Glutamatergic neuron (in vitro differentiated cells): ENCODE measurements around the gene CDC42BPB. TPM values are rescaled to one million over a fixed set of nuclear protein-coding genes. Genes with fewer than 3 reads are reported as not detected.

Experiments
- DNase-seq: peaks from one replicate; pipeline ENCODE4 v3.0.0; 2022
- H3K27ac Mint-ChIP-seq: one replicate; pipeline ENCODE4 v1.8.0; 2020; ENCODE audit warnings: mild to moderate bottlenecking, mixed read lengths, inconsistent platforms; ENCODE audit not compliant: unreplicated experiment
- H3K27me3 Mint-ChIP-seq: one replicate; pipeline ENCODE4 v1.8.0; 2020; ENCODE audit warnings: mild to moderate bottlenecking, moderate library complexity, mixed read lengths, inconsistent platforms; ENCODE audit not compliant: unreplicated experiment
- H3K36me3 Mint-ChIP-seq: one replicate; pipeline ENCODE4 v1.8.0; 2020; ENCODE audit warnings: mild to moderate bottlenecking, mixed read lengths, inconsistent platforms; ENCODE audit not compliant: unreplicated experiment
- H3K4me1 Mint-ChIP-seq: one replicate; pipeline ENCODE4 v1.8.0; 2020; ENCODE audit warnings: mild to moderate bottlenecking, low read depth, mixed read lengths, inconsistent platforms; ENCODE audit not compliant: unreplicated experiment
- H3K4me3 Mint-ChIP-seq: one replicate; pipeline ENCODE4 v1.8.0; 2020; ENCODE audit warnings: mild to moderate bottlenecking, mixed read lengths, inconsistent platforms; ENCODE audit not compliant: unreplicated experiment
- H3K9me3 Mint-ChIP-seq: one replicate; pipeline ENCODE4 v1.8.0; 2020; ENCODE audit warnings: mild to moderate bottlenecking, moderate library complexity, mixed read lengths, inconsistent platforms; ENCODE audit not compliant: unreplicated experiment
- total RNA-seq: library from RNA; stranded (reverse); fragmentation: NEBNext Ultra II Directional; extraction: Animal tissue kit (Norgen Biotek cat#: 25700); gene quantifications from one replicate; pipeline ENCODE4 v1.2.1, GENCODE V29; 2021; ENCODE audit not compliant: unreplicated experiment
- TF ChIP-seq, protein P1 (sequence below): fragments of 200-600 bp; sonication (generic); IDR thresholded peaks from one replicate; pipeline ENCODE4 v1.5.0; 2021; ENCODE audit not compliant: partially characterized antibody, unreplicated experiment

Gene CDC42BPB
- total RNA-seq, 1 donor from 2014 or later, result 125 TPM

DNA sequence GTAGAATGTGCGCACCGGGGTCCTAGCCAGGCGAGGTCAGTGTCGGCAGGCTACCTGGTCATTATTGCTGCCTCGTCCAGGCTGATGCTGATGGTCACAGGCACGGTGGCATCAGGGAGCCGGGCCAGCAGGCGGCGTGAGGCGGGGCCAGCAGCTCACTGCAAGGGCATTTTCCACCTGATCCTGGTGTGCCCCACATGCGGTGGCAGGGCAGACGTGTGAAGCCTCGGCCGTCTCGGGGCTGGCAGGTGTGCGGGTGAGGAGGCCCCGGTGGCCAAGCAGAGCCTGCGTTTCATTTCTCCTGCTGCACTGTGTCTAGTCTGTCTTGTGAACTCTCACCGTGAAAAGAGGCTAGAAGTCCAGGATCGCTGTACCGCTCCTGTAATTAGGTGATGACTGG lies 146.9 kb downstream of the CDC42BPB start:
- Mint-ChIP-seq H3K36me3 (peaks cover 15% of the 10 kb centered on the region), H3K27ac (no peak overlapping the region), H3K9me3 (no peaks in the 10 kb centered on the region), H3K27me3 (peaks cover 5% of the 10 kb centered on the region), H3K4me3 (no peak overlapping the region), H3K4me1 (peaks cover 14% of the 10 kb centered on the region)
- TF ChIP-seq, protein P1, sequence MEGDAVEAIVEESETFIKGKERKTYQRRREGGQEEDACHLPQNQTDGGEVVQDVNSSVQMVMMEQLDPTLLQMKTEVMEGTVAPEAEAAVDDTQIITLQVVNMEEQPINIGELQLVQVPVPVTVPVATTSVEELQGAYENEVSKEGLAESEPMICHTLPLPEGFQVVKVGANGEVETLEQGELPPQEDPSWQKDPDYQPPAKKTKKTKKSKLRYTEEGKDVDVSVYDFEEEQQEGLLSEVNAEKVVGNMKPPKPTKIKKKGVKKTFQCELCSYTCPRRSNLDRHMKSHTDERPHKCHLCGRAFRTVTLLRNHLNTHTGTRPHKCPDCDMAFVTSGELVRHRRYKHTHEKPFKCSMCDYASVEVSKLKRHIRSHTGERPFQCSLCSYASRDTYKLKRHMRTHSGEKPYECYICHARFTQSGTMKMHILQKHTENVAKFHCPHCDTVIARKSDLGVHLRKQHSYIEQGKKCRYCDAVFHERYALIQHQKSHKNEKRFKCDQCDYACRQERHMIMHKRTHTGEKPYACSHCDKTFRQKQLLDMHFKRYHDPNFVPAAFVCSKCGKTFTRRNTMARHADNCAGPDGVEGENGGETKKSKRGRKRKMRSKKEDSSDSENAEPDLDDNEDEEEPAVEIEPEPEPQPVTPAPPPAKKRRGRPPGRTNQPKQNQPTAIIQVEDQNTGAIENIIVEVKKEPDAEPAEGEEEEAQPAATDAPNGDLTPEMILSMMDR, result no peak
- no peak for DNase-seq

DNA sequence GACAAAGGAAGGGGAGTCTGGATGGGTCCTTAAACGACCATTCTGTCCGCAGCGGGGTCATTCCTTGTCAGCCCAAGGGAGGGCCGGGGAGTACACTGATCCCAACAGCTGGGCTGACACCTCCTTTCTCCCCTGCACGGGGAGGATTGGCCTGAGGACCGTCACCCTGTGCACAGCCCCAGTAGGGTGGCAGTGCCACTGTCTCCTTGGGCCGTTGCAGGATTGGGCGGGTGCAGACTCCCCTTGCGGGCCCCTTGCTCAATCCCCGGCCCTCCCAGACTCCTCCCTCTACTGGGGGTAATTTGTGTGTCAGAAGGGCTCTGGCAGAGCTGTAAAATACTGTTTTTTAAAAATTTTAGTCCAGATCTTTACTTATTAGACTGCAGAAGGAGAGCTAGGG lies 147.4 kb downstream of the CDC42BPB start:
- H3K36me3 Mint-ChIP-seq, result peaks cover 20% of the 10 kb centered on the region
- no peak overlapping the region for H3K27ac Mint-ChIP-seq
- TF ChIP-seq, protein P1, result no peak
- DNase-seq, result no peak
- H3K4me1 Mint-ChIP-seq, result peaks cover 14% of the 10 kb centered on the region
- H3K27me3 Mint-ChIP-seq, result peaks cover 5% of the 10 kb centered on the region
- H3K4me3 Mint-ChIP-seq, result no peak overlapping the region
- H3K9me3 Mint-ChIP-seq, result no peaks in the 10 kb centered on the region

DNA sequence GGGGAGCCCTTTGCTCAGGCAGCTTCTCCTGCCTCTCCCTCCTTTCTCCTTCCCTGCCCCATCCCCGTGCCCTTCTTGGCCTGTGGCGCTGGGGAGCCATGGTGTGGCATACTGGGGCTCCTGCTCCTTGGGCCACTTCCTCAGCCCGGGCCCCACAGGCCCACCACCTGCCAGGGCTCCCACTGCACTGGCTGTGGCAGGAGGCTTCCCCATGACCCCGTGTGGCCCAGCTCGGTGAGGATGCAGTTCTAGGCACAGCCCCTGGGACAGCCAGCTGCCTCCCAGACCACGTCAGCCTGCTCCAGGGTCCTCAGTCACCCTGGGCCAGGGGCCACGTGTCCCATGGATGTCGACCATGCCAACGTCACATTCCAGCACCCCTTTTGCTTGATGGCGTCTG lies 147.9 kb downstream of the CDC42BPB start:
- peaks cover 14% of the 10 kb centered on the region for H3K4me1 Mint-ChIP-seq
- no peak overlapping the region for H3K27ac Mint-ChIP-seq
- no peak overlapping the region for H3K4me3 Mint-ChIP-seq
- no peaks in the 10 kb centered on the region for H3K9me3 Mint-ChIP-seq
- H3K36me3 Mint-ChIP-seq, result peaks cover 20% of the 10 kb centered on the region
- peaks cover 5% of the 10 kb centered on the region for H3K27me3 Mint-ChIP-seq
- TF ChIP-seq, protein P1, result no peak
- no peak for DNase-seq

DNA sequence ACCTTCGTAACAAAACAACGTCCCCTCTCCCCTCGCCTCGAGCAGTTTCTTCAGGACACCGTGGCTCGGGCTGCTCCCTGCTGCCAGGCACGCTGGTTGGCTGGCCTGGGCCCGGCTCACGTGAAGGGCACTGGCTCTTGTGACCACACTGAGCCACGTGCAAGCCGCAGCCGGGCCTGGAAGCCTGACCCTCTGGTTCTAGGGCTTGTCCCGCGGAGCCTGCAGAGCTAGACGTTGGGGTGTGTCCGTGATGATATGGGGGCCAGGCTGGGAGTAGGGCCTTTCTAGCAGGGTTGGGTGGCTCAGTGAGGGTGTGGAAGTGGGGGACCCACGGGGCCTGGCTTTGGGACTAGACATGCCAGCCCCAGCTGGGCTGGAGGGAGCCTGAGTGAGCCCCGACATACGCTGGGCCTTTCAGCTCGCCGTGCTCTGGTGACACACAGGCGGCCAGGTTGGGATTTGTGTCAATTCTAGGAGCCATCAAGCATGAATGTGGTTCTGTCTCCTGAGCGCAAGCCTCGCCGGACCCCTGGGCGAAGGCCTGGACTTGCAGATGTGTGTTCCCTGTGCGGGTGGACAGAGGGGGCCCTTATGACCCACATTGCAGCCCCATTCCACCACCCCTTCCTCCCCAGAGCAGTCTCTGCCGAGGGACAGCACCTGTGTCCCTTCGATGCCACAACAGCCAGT lies 148.4 kb downstream of the CDC42BPB start:
- Mint-ChIP-seq H3K4me3 (no peak overlapping the region), H3K27ac (no peak overlapping the region), H3K27me3 (peaks cover 5% of the 10 kb centered on the region), H3K4me1 (peaks cover 14% of the 10 kb centered on the region), H3K9me3 (no peaks in the 10 kb centered on the region), H3K36me3 (peaks cover 20% of the 10 kb centered on the region)
- DNase-seq, result no peak
- TF ChIP-seq, protein P1, result no peak

DNA sequence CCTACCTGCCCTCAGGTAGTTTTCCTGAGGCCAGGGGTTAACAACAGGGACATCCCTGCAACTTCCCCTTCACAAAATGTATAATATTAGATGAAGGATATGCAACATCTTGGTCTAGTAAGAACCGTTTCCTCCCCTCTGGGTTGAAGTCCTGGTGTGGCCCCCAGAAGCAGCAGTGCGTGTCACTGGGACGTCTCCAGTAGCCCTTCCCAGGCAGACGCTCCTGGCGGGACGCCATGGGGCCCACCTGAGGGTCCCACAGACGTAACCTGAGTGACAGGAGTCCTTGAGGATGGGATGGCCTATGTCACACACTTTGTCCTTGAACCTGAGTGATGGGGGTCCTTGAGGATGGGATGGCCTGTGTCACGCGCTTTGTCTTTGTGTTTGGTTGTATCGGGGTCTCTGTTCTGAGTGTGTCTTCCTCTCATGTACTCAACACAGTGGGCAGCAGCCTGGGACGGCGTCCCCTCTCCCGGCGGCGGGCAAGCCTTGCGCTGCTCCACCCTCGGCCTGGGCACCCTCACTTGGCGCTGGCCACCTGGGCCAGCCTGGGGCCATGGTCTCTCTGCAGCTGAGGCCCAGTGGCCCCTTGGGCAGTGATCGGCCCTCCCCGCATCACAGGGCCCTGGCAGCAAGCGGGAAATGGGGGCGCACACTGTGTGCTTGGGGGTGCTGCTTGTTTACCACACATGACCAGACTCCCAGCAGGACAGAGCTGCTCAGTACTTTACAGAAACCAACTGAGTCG lies 149.2 kb downstream of the CDC42BPB start:
- Mint-ChIP-seq H3K4me1 (peaks cover 18% of the 10 kb centered on the region), H3K4me3 (no peak overlapping the region), H3K36me3 (peaks cover 20% of the 10 kb centered on the region), H3K27ac (no peak overlapping the region), H3K27me3 (peaks cover 5% of the 10 kb centered on the region), H3K9me3 (no peaks in the 10 kb centered on the region)
- TF ChIP-seq, protein P1, result no peak
- no peak for DNase-seq
